ENCODE results near the gene AFF3.

GRCh38 chr2:100017633-100018032, 124.8 kb downstream of the AFF3 start:
- TF ChIP-seq PHF8 (CRISPR knock-in tag; IDR thresholded peaks at IDR 0.05) (no peak), ESRRA (CRISPR knock-in tag; IDR thresholded peaks at IDR 0.05; ENCODE audit: low read depth) (no peak), JUN (CRISPR knock-in tag; IDR thresholded peaks at IDR 0.05) (no peak), TRIM24 (CRISPR knock-in tag; IDR thresholded peaks at IDR 0.05) (no peak), ZNF572 (CRISPR knock-in tag; IDR thresholded peaks at IDR 0.05) (no peak), ZBTB10 (CRISPR knock-in tag; IDR thresholded peaks at IDR 0.05; ENCODE audit: borderline replicate concordance) (no peak), ZC3H4 (CRISPR knock-in tag; IDR thresholded peaks at IDR 0.05; ENCODE audit: borderline replicate concordance) (no peak), HNRNPLL (IDR thresholded peaks at IDR 0.05; ENCODE audit: low read depth, low read length, poor library complexity, severe bottlenecking) (no peak)
- TF ChIP-seq, protein P1, sequence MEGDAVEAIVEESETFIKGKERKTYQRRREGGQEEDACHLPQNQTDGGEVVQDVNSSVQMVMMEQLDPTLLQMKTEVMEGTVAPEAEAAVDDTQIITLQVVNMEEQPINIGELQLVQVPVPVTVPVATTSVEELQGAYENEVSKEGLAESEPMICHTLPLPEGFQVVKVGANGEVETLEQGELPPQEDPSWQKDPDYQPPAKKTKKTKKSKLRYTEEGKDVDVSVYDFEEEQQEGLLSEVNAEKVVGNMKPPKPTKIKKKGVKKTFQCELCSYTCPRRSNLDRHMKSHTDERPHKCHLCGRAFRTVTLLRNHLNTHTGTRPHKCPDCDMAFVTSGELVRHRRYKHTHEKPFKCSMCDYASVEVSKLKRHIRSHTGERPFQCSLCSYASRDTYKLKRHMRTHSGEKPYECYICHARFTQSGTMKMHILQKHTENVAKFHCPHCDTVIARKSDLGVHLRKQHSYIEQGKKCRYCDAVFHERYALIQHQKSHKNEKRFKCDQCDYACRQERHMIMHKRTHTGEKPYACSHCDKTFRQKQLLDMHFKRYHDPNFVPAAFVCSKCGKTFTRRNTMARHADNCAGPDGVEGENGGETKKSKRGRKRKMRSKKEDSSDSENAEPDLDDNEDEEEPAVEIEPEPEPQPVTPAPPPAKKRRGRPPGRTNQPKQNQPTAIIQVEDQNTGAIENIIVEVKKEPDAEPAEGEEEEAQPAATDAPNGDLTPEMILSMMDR (CRISPR knock-in tag; IDR thresholded peaks at IDR 0.05) = no peak
- TF ChIP-seq, protein P2, sequence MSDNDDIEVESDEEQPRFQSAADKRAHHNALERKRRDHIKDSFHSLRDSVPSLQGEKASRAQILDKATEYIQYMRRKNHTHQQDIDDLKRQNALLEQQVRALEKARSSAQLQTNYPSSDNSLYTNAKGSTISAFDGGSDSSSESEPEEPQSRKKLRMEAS (IDR thresholded peaks at IDR 0.05) = no peak
- TF ChIP-seq, protein P3, sequence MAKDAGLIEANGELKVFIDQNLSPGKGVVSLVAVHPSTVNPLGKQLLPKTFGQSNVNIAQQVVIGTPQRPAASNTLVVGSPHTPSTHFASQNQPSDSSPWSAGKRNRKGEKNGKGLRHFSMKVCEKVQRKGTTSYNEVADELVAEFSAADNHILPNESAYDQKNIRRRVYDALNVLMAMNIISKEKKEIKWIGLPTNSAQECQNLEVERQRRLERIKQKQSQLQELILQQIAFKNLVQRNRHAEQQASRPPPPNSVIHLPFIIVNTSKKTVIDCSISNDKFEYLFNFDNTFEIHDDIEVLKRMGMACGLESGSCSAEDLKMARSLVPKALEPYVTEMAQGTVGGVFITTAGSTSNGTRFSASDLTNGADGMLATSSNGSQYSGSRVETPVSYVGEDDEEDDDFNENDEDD (CRISPR knock-in tag; IDR thresholded peaks at IDR 0.05; ENCODE audit: borderline replicate concordance) = no peak

All from HepG2 (cell line).